WTC11 (cell line): ENCODE measurements around the gene USP47. TPM values are rescaled to one million over a fixed set of nuclear protein-coding genes. Genes with fewer than 3 reads are reported as not detected.

Experiments
- ATAC-seq: fragments of 200-7000 bp; cut with Tn5 transposase; 2 replicates; pipeline ENCODE4 v1.10.0; 2021; ENCODE audit warnings: mild to moderate bottlenecking, moderate library complexity
- CTCF ChIA-PET: fragments of 300-600 bp; sonication (Branson Sonifier 250); formaldehyde crosslinking; loops from one replicate; lab custom pipeline; 2021; ENCODE audit warnings: antibody characterized with exemption; lab: Charles Lee
- POLR2A ChIA-PET: fragments of 350-600 bp; sonication (Branson Sonifier 250); formaldehyde crosslinking; loops from one replicate; lab custom pipeline; 2021; ENCODE audit warnings: antibody characterized with exemption; lab: Charles Lee
- DNase-seq: peaks from one replicate; pipeline ENCODE4 v3.0.0; 2021; ENCODE audit warnings: low spot score
- H3K27ac Mint-ChIP-seq: 2 replicates; pipeline ENCODE4 v1.8.0; 2021; ENCODE audit warnings: mixed read lengths
- H3K27me3 Mint-ChIP-seq: 2 replicates; pipeline ENCODE4 v1.8.0; 2021; ENCODE audit warnings: low read depth, mild to moderate bottlenecking, moderate library complexity, mixed read lengths
- H3K36me3 Mint-ChIP-seq: 2 replicates; pipeline ENCODE4 v1.8.0; 2021; ENCODE audit warnings: mixed read lengths
- H3K4me1 Mint-ChIP-seq: 2 replicates; pipeline ENCODE4 v1.8.0; 2022; ENCODE audit warnings: mixed read lengths
- H3K4me3 Mint-ChIP-seq: 2 replicates; pipeline ENCODE4 v1.8.0; 2021; ENCODE audit warnings: mild to moderate bottlenecking, moderate library complexity, mixed read lengths
- H3K9me3 Mint-ChIP-seq: 2 replicates; pipeline ENCODE4 v1.8.0; 2021; ENCODE audit warnings: mixed read lengths
- CREB1 ChIP-seq: sonication (generic); formaldehyde crosslinking; IDR thresholded peaks from 2 replicates; pipeline ENCODE4 v1.8.0; 2023; ENCODE audit warnings: mild to moderate bottlenecking, missing genetic modification reagents
- EMX1 ChIP-seq: fragments of 250-450 bp; sonication (Bioruptor Pico); IDR thresholded peaks from 2 replicates; pipeline ENCODE4 v1.8.0; 2021; ENCODE audit warnings: mild to moderate bottlenecking
- IRF2 ChIP-seq: sonication (generic); formaldehyde crosslinking; IDR thresholded peaks from 2 replicates; pipeline ENCODE4 v1.8.0; 2022; ENCODE audit warnings: low read depth, missing genetic modification reagents, borderline replicate concordance
- NFATC4 ChIP-seq: fragments of 250-450 bp; sonication (Bioruptor Pico); IDR thresholded peaks from 2 replicates; pipeline ENCODE4 v1.9.0; 2021; ENCODE audit warnings: mild to moderate bottlenecking
- TEAD1 ChIP-seq: sonication (generic); formaldehyde crosslinking; IDR thresholded peaks from 2 replicates; pipeline ENCODE4 v1.8.0; 2022; ENCODE audit warnings: mild to moderate bottlenecking, missing genetic modification reagents
- ZBTB43 ChIP-seq: sonication (generic); formaldehyde crosslinking; IDR thresholded peaks from 2 replicates; pipeline ENCODE4 v1.8.1; 2023; ENCODE audit warnings: mild to moderate bottlenecking, missing genetic modification reagents
- ZNF138 ChIP-seq: sonication (generic); formaldehyde crosslinking; conservative IDR thresholded peaks from 2 replicates; pipeline ENCODE4 v1.8.1; 2022; ENCODE audit warnings: mild to moderate bottlenecking, moderate library complexity, missing genetic modification reagents
- ZNF425 ChIP-seq: fragments of 250-450 bp; sonication (Bioruptor Pico); conservative IDR thresholded peaks from 2 replicates; pipeline ENCODE4 v1.9.0; 2021; ENCODE audit warnings: mild to moderate bottlenecking
- ZNF512 ChIP-seq: sonication (generic); formaldehyde crosslinking; IDR thresholded peaks from 2 replicates; pipeline ENCODE4 v1.8.1; 2022; ENCODE audit warnings: missing genetic modification reagents, borderline replicate concordance
- total RNA-seq: library from RNA; stranded (reverse); gene quantifications from 3 replicates; pipeline ENCODE4 v1.2.3, GENCODE V29; 2021
- TF ChIP-seq, protein P1 (sequence below): sonication (generic); formaldehyde crosslinking; IDR thresholded peaks from 2 replicates; pipeline ENCODE4 v1.8.0; 2023; ENCODE audit warnings: missing genetic modification reagents
- TF ChIP-seq, protein P2 (sequence below): sonication (generic); formaldehyde crosslinking; IDR thresholded peaks from 2 replicates; pipeline ENCODE4 v1.8.1; 2023; ENCODE audit warnings: mild to moderate bottlenecking, missing genetic modification reagents, moderate library complexity
- TF ChIP-seq, protein P3 (sequence below): sonication (generic); formaldehyde crosslinking; IDR thresholded peaks from 2 replicates; pipeline ENCODE4 v1.8.0; 2022; ENCODE audit warnings: mild to moderate bottlenecking, missing genetic modification reagents

Gene USP47
- total RNA-seq, 1 experiment from 2014 or later = 19.7 TPM

DNA sequence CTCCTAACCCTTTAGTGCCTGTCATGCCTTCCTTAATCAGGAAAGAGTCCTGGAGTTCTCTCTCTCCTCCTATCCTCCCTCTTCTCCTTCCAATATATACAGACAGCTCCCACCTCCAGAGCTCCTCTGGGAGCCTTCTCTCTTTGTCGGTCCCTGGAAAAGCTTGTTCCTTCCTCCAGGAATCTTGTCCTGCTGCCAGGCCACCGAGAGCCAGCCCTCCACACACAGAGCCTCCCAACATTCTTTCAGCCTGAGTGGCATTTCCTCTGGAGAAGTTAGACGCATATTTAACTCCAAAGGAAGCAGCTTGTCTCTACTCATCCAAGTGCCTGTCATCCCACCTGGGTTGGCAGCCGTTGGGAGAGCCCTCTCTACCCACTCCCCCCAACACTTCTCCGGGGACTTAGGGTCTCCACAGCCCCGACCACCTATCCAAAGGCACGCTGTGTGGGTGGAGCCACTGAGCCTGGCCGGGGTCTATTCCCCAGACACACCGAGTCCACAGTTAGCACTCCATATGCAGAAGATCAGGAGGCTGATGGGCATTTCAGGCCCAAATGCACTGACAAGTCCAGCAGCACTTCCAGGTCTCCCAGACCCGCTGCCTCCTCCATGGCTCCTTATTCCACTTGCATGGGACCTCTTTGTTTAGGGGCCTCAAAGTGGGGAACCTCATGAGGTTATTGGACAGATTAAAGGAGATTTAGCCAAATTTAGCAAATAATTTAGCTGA lies 135.6 kb downstream of the USP47 start:
- POLR2A ChIA-PET = no interaction called here
- no peak for TF ChIP-seq ZNF425 (CRISPR knock-in tag)
- TF ChIP-seq, protein P1, sequence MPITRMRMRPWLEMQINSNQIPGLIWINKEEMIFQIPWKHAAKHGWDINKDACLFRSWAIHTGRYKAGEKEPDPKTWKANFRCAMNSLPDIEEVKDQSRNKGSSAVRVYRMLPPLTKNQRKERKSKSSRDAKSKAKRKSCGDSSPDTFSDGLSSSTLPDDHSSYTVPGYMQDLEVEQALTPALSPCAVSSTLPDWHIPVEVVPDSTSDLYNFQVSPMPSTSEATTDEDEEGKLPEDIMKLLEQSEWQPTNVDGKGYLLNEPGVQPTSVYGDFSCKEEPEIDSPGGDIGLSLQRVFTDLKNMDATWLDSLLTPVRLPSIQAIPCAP (CRISPR knock-in tag) = no peak
- no peak for TF ChIP-seq IRF2 (CRISPR knock-in tag)
- no peak for TF ChIP-seq ZNF138 (CRISPR knock-in tag)
- TF ChIP-seq ZBTB43 = no peak
- no peak for TF ChIP-seq TEAD1 (CRISPR knock-in tag)
- no peak for TF ChIP-seq ZNF512 (CRISPR knock-in tag)
- TF ChIP-seq EMX1 (CRISPR knock-in tag) = no peak
- TF ChIP-seq NFATC4 (CRISPR knock-in tag) = no peak
- TF ChIP-seq, protein P2, sequence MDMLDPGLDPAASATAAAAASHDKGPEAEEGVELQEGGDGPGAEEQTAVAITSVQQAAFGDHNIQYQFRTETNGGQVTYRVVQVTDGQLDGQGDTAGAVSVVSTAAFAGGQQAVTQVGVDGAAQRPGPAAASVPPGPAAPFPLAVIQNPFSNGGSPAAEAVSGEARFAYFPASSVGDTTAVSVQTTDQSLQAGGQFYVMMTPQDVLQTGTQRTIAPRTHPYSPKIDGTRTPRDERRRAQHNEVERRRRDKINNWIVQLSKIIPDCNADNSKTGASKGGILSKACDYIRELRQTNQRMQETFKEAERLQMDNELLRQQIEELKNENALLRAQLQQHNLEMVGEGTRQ = no peak
- TF ChIP-seq, protein P3, sequence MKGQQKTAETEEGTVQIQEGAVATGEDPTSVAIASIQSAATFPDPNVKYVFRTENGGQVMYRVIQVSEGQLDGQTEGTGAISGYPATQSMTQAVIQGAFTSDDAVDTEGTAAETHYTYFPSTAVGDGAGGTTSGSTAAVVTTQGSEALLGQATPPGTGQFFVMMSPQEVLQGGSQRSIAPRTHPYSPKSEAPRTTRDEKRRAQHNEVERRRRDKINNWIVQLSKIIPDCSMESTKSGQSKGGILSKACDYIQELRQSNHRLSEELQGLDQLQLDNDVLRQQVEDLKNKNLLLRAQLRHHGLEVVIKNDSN (CRISPR knock-in tag) = no peak
- no peak for TF ChIP-seq CREB1 (CRISPR knock-in tag)
- TF ChIP-seq, all 79 proteins: peak for 0
- CTCF ChIA-PET = interaction anchor here (0.7 to 2.5 kb wide), 7 partner anchors 11 to 311 kb away, joined by 3 to 38 read pairs (median 3); no protein-coding TSS in a partner anchor
- DNase-seq = no peak
- H3K27ac Mint-ChIP-seq = peak overlapping the region; percentile 52; the same call in 1 of the 2 replicates
- peak; percentile 46 for ATAC-seq
- no peak overlapping the region for H3K4me3 Mint-ChIP-seq
- H3K36me3 Mint-ChIP-seq = peaks cover 3% of the 10 kb centered on the region; the same call in 1 of the 2 replicates
- H3K9me3 Mint-ChIP-seq = no peaks in the 10 kb centered on the region
- peaks cover 22% of the 10 kb centered on the region for H3K4me1 Mint-ChIP-seq
- H3K27me3 Mint-ChIP-seq = no peaks in the 10 kb centered on the region; the same call in 1 of the 2 replicates

- DNase-seq (no peak), ATAC-seq (no peak)
- Mint-ChIP-seq H3K4me1 (peaks cover 22% of the 10 kb centered on the region), H3K27ac (no peak overlapping the region), H3K27me3 (no peaks in the 10 kb centered on the region; the same call in 1 of the 2 replicates), H3K36me3 (peaks cover 3% of the 10 kb centered on the region; the same call in 1 of the 2 replicates), H3K4me3 (no peak overlapping the region), H3K9me3 (no peaks in the 10 kb centered on the region)
- TF ChIP-seq, protein P3 (CRISPR knock-in tag) = no peak
- ChIA-PET POLR2A (no interaction called here), CTCF (no interaction called here)
These were observed 136.4 kb downstream of the USP47 start for GRCh38 chr11:11978098-11978637.
